MM.1S (cell line): ENCODE measurements around the gene CFAP251.

Experiments used
- DNase-seq: peaks from one replicate; pipeline ENCODE4 v3.0.0-alpha.2; 2015
- H2AFZ ChIP-seq: fragments of 300-600 bp; sonication (generic); 2 replicates; pipeline ENCODE4 v1.6.0; 2016; ENCODE audit warnings: antibody characterized with exemption, low read length
- H3F3A ChIP-seq: fragments of 300-600 bp; sonication (generic); 2 replicates; pipeline ENCODE4 v1.6.1; 2016; ENCODE audit warnings: mild to moderate bottlenecking, antibody characterized with exemption, low read length, moderate library complexity, mixed read lengths; ENCODE audit not compliant: insufficient read depth
- H3K27ac ChIP-seq: fragments of 300-600 bp; sonication (generic); 2 replicates; pipeline ENCODE4 v1.5.1; 2016; ENCODE audit warnings: mild to moderate bottlenecking, low read length
- H3K27me3 ChIP-seq: fragments of 300-600 bp; sonication (generic); replicated peaks from 2 replicates; pipeline ENCODE4 v1.6.0; 2016; ENCODE audit warnings: low read length; ENCODE audit not compliant: insufficient read depth
- H3K36me3 ChIP-seq: fragments of 300-600 bp; sonication (generic); replicated peaks from 2 replicates; pipeline ENCODE4 v1.6.1; 2016; ENCODE audit warnings: mild to moderate bottlenecking, low read length, mixed read lengths; ENCODE audit not compliant: insufficient read depth
- H3K4me1 ChIP-seq: fragments of 300-600 bp; sonication (generic); 2 replicates; pipeline ENCODE4 v1.6.1; 2016; ENCODE audit warnings: low read length, mixed read lengths
- H3K4me2 ChIP-seq: fragments of 300-600 bp; sonication (generic); 2 replicates; pipeline ENCODE4 v1.6.0; 2016; ENCODE audit warnings: low read depth, low read length
- H3K4me3 ChIP-seq: fragments of 300-600 bp; sonication (generic); 2 replicates; pipeline ENCODE4 v1.5.1; 2016; ENCODE audit warnings: low read length, mixed read lengths
- H3K79me2 ChIP-seq: fragments of 300-600 bp; sonication (generic); 2 replicates; pipeline ENCODE4 v1.6.1; 2016; ENCODE audit warnings: mixed run types, low read length, mixed read lengths
- H3K9ac ChIP-seq: fragments of 300-600 bp; sonication (generic); 2 replicates; pipeline ENCODE4 v1.6.1; 2016; ENCODE audit warnings: low read length, mixed read lengths
- H3K9me2 ChIP-seq: fragments of 300-600 bp; sonication (generic); replicated peaks from 2 replicates; pipeline ENCODE4 v1.6.1; 2016; ENCODE audit warnings: mild to moderate bottlenecking, low read length, mixed read lengths; ENCODE audit not compliant: insufficient read depth
- H3K9me3 ChIP-seq: fragments of 300-600 bp; sonication (generic); replicated peaks from 2 replicates; pipeline ENCODE4 v1.6.1; 2016; ENCODE audit warnings: mild to moderate bottlenecking, low read length, mixed read lengths; ENCODE audit not compliant: insufficient read depth
- H4K20me1 ChIP-seq: fragments of 300-600 bp; sonication (generic); 2 replicates; pipeline ENCODE4 v1.6.1; 2016; ENCODE audit warnings: mild to moderate bottlenecking, low read length, moderate library complexity, mixed read lengths; ENCODE audit not compliant: insufficient read depth
- EZH2 ChIP-seq: fragments of 300-600 bp; sonication (generic); optimal IDR thresholded peaks from 2 replicates; pipeline ENCODE3; 2017; ENCODE audit warnings: low read depth, mild to moderate bottlenecking, antibody characterized with exemption, low read length, mixed read lengths
- EZH2phosphoT487 ChIP-seq: fragments of 300-600 bp; sonication (generic); IDR thresholded peaks from 2 replicates; pipeline ENCODE4 v1.6.1; 2018; ENCODE audit warnings: antibody characterized with exemption, low read length
- TF ChIP-seq, protein P1 (sequence below): fragments of 300-600 bp; sonication (generic); IDR thresholded peaks from 2 replicates; pipeline ENCODE4 v1.5.1; 2016; ENCODE audit warnings: antibody characterized with exemption, low read length, mixed read lengths

The CFAP251 gene

DNA sequence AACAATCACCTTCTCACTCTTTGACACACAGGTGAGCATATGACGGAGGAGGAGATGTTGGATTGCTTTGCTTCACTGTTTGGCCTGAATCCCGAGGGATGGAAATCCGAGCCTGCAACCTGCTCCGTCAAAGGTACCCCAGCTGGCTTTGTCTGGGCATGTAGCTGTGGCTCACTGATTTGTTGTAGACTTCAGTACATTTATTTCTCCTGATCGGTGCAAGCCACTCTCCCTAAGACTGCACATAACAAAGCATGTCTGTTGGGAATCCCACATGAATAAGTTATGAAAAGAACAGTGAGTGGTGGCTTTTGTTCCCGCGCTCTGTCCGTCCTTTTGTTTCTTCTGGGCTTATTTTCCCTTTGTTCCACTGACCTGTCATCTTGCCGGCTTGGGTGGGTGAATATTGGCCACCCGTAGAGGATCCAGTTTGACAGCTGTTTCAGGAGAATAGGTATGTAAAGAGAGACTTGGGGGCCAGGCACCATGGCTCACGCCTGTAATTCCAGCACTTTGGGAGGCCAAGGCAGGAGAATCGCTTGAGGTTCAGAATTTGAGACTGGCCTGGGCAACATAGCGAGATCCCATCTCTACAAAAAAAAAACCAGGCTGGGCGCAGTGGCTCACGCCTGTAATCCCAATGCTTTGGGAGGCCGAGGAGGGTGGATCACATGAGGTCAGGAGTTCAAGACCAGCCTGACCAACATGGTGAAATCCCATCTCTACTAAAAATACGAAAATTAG, 83.2 kb downstream of the CFAP251 start:
- no peaks in the 10 kb centered on the region for H3K9me2 ChIP-seq
- no peak overlapping the region for H2AFZ ChIP-seq

GRCh38 chr12:122003651-122004611, 85.5 kb downstream of the CFAP251 start:
- DNase-seq, result no peak
- H3K79me2 ChIP-seq, result no peaks in the 10 kb centered on the region
- H3K4me3 ChIP-seq, result no peak overlapping the region
- H3K36me3 ChIP-seq, result no peaks in the 10 kb centered on the region
- no peaks in the 10 kb centered on the region for H3K9me2 ChIP-seq
- no peaks in the 10 kb centered on the region for H3F3A ChIP-seq
- no peak overlapping the region for H3K9ac ChIP-seq
- no peaks in the 10 kb centered on the region for H3K9me3 ChIP-seq
- no peaks in the 10 kb centered on the region for H3K4me1 ChIP-seq
- no peak overlapping the region for H3K27ac ChIP-seq
- H2AFZ ChIP-seq, result no peak overlapping the region
- no peak for TF ChIP-seq EZH2
- TF ChIP-seq EZH2phosphoT487, result no peak
- TF ChIP-seq, protein P1, sequence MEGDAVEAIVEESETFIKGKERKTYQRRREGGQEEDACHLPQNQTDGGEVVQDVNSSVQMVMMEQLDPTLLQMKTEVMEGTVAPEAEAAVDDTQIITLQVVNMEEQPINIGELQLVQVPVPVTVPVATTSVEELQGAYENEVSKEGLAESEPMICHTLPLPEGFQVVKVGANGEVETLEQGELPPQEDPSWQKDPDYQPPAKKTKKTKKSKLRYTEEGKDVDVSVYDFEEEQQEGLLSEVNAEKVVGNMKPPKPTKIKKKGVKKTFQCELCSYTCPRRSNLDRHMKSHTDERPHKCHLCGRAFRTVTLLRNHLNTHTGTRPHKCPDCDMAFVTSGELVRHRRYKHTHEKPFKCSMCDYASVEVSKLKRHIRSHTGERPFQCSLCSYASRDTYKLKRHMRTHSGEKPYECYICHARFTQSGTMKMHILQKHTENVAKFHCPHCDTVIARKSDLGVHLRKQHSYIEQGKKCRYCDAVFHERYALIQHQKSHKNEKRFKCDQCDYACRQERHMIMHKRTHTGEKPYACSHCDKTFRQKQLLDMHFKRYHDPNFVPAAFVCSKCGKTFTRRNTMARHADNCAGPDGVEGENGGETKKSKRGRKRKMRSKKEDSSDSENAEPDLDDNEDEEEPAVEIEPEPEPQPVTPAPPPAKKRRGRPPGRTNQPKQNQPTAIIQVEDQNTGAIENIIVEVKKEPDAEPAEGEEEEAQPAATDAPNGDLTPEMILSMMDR, result no peak
- H3K27me3 ChIP-seq, result no peaks in the 10 kb centered on the region; the same call in 1 of the 2 replicates
- H3K4me2 ChIP-seq, result no peak overlapping the region
- no peaks in the 10 kb centered on the region for H4K20me1 ChIP-seq

More for the DNA sequence above, 83.2 kb downstream of the CFAP251 start:
- H3K27me3 ChIP-seq, result no peaks in the 10 kb centered on the region; the same call in 1 of the 2 replicates
- no peak for DNase-seq
- no peaks in the 10 kb centered on the region for H3F3A ChIP-seq
- no peaks in the 10 kb centered on the region for H3K9me3 ChIP-seq
- H3K4me3 ChIP-seq, result no peak overlapping the region
- no peaks in the 10 kb centered on the region for H3K4me1 ChIP-seq
- H3K4me2 ChIP-seq, result no peak overlapping the region
- no peaks in the 10 kb centered on the region for H3K36me3 ChIP-seq
- no peaks in the 10 kb centered on the region for H4K20me1 ChIP-seq
- no peaks in the 10 kb centered on the region for H3K79me2 ChIP-seq
- TF ChIP-seq, protein P1, result no peak
- TF ChIP-seq EZH2 (no peak), EZH2phosphoT487 (no peak)
- no peak overlapping the region for H3K27ac ChIP-seq
- no peak overlapping the region for H3K9ac ChIP-seq

GRCh38 chr12:122004633-122005071, 86.3 kb downstream of the CFAP251 start:
- no peaks in the 10 kb centered on the region; the same call in 1 of the 2 replicates for H3K27me3 ChIP-seq
- H2AFZ ChIP-seq, result no peak overlapping the region
- no peak overlapping the region for H3K4me2 ChIP-seq
- H3K4me1 ChIP-seq, result no peaks in the 10 kb centered on the region
- no peak overlapping the region for H3K9ac ChIP-seq
- H3K36me3 ChIP-seq, result no peaks in the 10 kb centered on the region
- H3K79me2 ChIP-seq, result no peaks in the 10 kb centered on the region
- H3K9me2 ChIP-seq, result no peaks in the 10 kb centered on the region
- no peaks in the 10 kb centered on the region for H3F3A ChIP-seq
- H3K9me3 ChIP-seq, result no peaks in the 10 kb centered on the region
- H3K27ac ChIP-seq, result no peak overlapping the region
- no peak overlapping the region for H3K4me3 ChIP-seq
- DNase-seq, result no peak
- no peaks in the 10 kb centered on the region for H4K20me1 ChIP-seq
- no peak for TF ChIP-seq EZH2
- no peak for TF ChIP-seq EZH2phosphoT487
- TF ChIP-seq, protein P1, result no peak
